Smooth muscle cell (in vitro differentiated cells): ENCODE data around the gene HDC. TPM values are rescaled to one million over a fixed set of nuclear protein-coding genes. Genes with fewer than 3 reads are reported as not detected.

ENCODE experiments used
- DNase-seq: peaks from one replicate; lab custom pipeline; 2025; ENCODE audit not compliant: unreplicated experiment; lab: John Stamatoyannopoulos, UW
- H2AFZ ChIP-seq: fragments of 200-600 bp; sonication (generic); 2 replicates; pipeline ENCODE4 v1.6.0; 2016; ENCODE audit warnings: antibody characterized with exemption, low read depth, mild to moderate bottlenecking
- H3F3A ChIP-seq: fragments of 200-600 bp; sonication (generic); 2 replicates; pipeline ENCODE4 v1.6.0; 2017; ENCODE audit warnings: antibody characterized with exemption, low read depth
- H3K27ac ChIP-seq: fragments of 200-600 bp; sonication (generic); 2 replicates; pipeline ENCODE4 v1.5.1; 2016; ENCODE audit warnings: low read depth, mild to moderate bottlenecking
- H3K27me3 ChIP-seq: fragments of 200-600 bp; sonication (generic); 2 replicates; pipeline ENCODE4 v1.6.1; 2016; ENCODE audit warnings: low read depth, mild to moderate bottlenecking
- H3K36me3 ChIP-seq: fragments of 200-600 bp; sonication (generic); 2 replicates; pipeline ENCODE4 v1.5.1; 2016; ENCODE audit warnings: low read depth
- H3K4me1 ChIP-seq: fragments of 200-600 bp; sonication (generic); 2 replicates; pipeline ENCODE4 v1.5.1; 2016; ENCODE audit warnings: low read depth
- H3K4me2 ChIP-seq: fragments of 200-600 bp; sonication (generic); 2 replicates; pipeline ENCODE4 v1.6.0; 2016; ENCODE audit warnings: mild to moderate bottlenecking
- H3K4me3 ChIP-seq: fragments of 200-600 bp; sonication (generic); 2 replicates; pipeline ENCODE4 v1.5.1; 2016; ENCODE audit warnings: mild to moderate bottlenecking
- H3K79me2 ChIP-seq: fragments of 200-600 bp; sonication (generic); 2 replicates; pipeline ENCODE4 v1.6.0; 2016; ENCODE audit warnings: low read depth, mild to moderate bottlenecking
- H3K9ac ChIP-seq: fragments of 200-600 bp; sonication (generic); 2 replicates; pipeline ENCODE4 v1.6.0; 2016; ENCODE audit warnings: low read depth
- H3K9me3 ChIP-seq: fragments of 200-600 bp; sonication (generic); replicated peaks from 2 replicates; pipeline ENCODE4 v1.5.1; 2016; ENCODE audit warnings: low read depth
- H4K20me1 ChIP-seq: fragments of 200-600 bp; sonication (generic); 2 replicates; pipeline ENCODE4 v1.6.0; 2016; ENCODE audit warnings: low read depth
- CTCF ChIP-seq: fragments of 200-600 bp; sonication (generic); IDR thresholded peaks from 2 replicates; pipeline ENCODE4 v1.5.1; 2017; ENCODE audit warnings: borderline replicate concordance, mild to moderate bottlenecking, antibody characterized with exemption; ENCODE audit not compliant: insufficient read depth, poor library complexity, severe bottlenecking
- WGBS: methylation state at CpG from one replicate; pipeline ENCODE4 v1.1.7; 2016; ENCODE audit warnings: low lambda C conversion rate; 5-methylcytosine and 5-hydroxymethylcytosine counted together
- polyA plus RNA-seq: library from polyadenylated mRNA; unstranded; fragments of >200 nt; fragmentation: Nextera tagmentation; extraction: Ambion mirVana; gene quantifications from 2 replicates; pipeline ENCODE4 v1.2.1, GENCODE V29; 2016
- total RNA-seq: library from RNA; depleted of rRNA; stranded (reverse); fragments of >200 nt; gene quantifications from 2 replicates; pipeline ENCODE4 v1.2.3, GENCODE V29; 2014

The HDC gene
- total and polyA plus RNA-seq, 2 experiments from 2014 or later, result not detected

GRCh38 chr15:50233192-50233736 is 32.3 kb downstream of the HDC start:
- no peaks in the 10 kb centered on the region for H3K4me1 ChIP-seq
- H3K4me2 ChIP-seq, result no peak overlapping the region
- no peak overlapping the region for H3K27ac ChIP-seq
- no peak for DNase-seq
- no peak overlapping the region for H3K4me3 ChIP-seq
- no peaks in the 10 kb centered on the region for H3K36me3 ChIP-seq
- no peak overlapping the region for H3K9ac ChIP-seq
- H2AFZ ChIP-seq, result no peak overlapping the region
- H3K9me3 ChIP-seq, result no peaks in the 10 kb centered on the region
- H3F3A ChIP-seq, result no peaks in the 10 kb centered on the region
- no peaks in the 10 kb centered on the region for H4K20me1 ChIP-seq
- H3K27me3 ChIP-seq, result no peaks in the 10 kb centered on the region
- no peaks in the 10 kb centered on the region for H3K79me2 ChIP-seq
- TF ChIP-seq CTCF, result no peak

- Histone ChIP-seq H3K4me2 (no peak overlapping the region), H3K36me3 (no peaks in the 10 kb centered on the region), H3K9ac (no peak overlapping the region), H4K20me1 (no peaks in the 10 kb centered on the region), H3K4me3 (no peak overlapping the region), H3K27ac (no peak overlapping the region), H3K4me1 (no peaks in the 10 kb centered on the region), H3K27me3 (no peaks in the 10 kb centered on the region), H3K79me2 (no peaks in the 10 kb centered on the region), H3F3A (no peaks in the 10 kb centered on the region), H3K9me3 (no peaks in the 10 kb centered on the region), H2AFZ (no peak overlapping the region)
- 95% methylated on average over 2 of the region's 2 CpGs for WGBS
- no peak for TF ChIP-seq CTCF
- DNase-seq, result no peak
Measured at GRCh38 chr15:50232791-50233190, 32.7 kb downstream of the HDC start.

GRCh38 chr15:50231761-50232160 is 33.8 kb downstream of the HDC start:
- no peak for DNase-seq
- TF ChIP-seq CTCF, result no peak
- no peak overlapping the region for H3K4me3 ChIP-seq
- no peaks in the 10 kb centered on the region for H3F3A ChIP-seq
- no peaks in the 10 kb centered on the region for H3K4me1 ChIP-seq
- H3K9ac ChIP-seq, result no peak overlapping the region
- no peak overlapping the region for H2AFZ ChIP-seq
- H4K20me1 ChIP-seq, result no peaks in the 10 kb centered on the region
- no peaks in the 10 kb centered on the region for H3K9me3 ChIP-seq
- no peak overlapping the region for H3K27ac ChIP-seq
- no peaks in the 10 kb centered on the region for H3K27me3 ChIP-seq
- H3K79me2 ChIP-seq, result no peaks in the 10 kb centered on the region
- H3K36me3 ChIP-seq, result no peaks in the 10 kb centered on the region
- H3K4me2 ChIP-seq, result no peak overlapping the region

- Histone ChIP-seq H3K9me3 (no peaks in the 10 kb centered on the region), H3K27me3 (peaks cover 2% of the 10 kb centered on the region), H3K36me3 (no peaks in the 10 kb centered on the region), H3K27ac (no peak overlapping the region), H3K9ac (no peak overlapping the region), H3K79me2 (no peaks in the 10 kb centered on the region), H3K4me2 (no peak overlapping the region), H4K20me1 (no peaks in the 10 kb centered on the region), H3K4me3 (no peak overlapping the region), H3K4me1 (no peaks in the 10 kb centered on the region), H2AFZ (no peak overlapping the region), H3F3A (no peaks in the 10 kb centered on the region)
- no peak for TF ChIP-seq CTCF
- DNase-seq, result no peak
- WGBS, result 96% methylated on average over 3 of the region's 3 CpGs
Measured at GRCh38 chr15:50229336-50229735, 36.2 kb downstream of the HDC start.
